NCI-H1694 (cell line): Measurements from ENCODE around the gene LGALS3.

ENCODE experiments used
- DNase-seq: peaks from one replicate; lab custom pipeline; 2025; lab: John Stamatoyannopoulos, UW

Gene LGALS3

GRCh38 chr14:55114720-55115119 is 14.3 kb upstream of the LGALS3 start:
- DNase-seq = no peak

GRCh38 chr14:55115460-55115859 is 13.6 kb upstream of the LGALS3 start:
- DNase-seq = no peak

GRCh38 chr14:55115861-55116245 is 13.2 kb upstream of the LGALS3 start:
- no peak for DNase-seq

- DNase-seq = no peak
Observed at GRCh38 chr14:55116246-55117030, 12.6 kb upstream of the LGALS3 start.

- DNase-seq = no peak
Observed at GRCh38 chr14:55117803-55118441, 11.1 kb upstream of the LGALS3 start.

GRCh38 chr14:55118761-55119160 is 10.3 kb upstream of the LGALS3 start:
- DNase-seq = no peak

GRCh38 chr14:55120571-55121495 is 8.2 kb upstream of the LGALS3 start:
- no peak for DNase-seq

- DNase-seq = no peak
Observed at GRCh38 chr14:55121628-55122439, 7.2 kb upstream of the LGALS3 start.

- DNase-seq = no peak
Observed at GRCh38 chr14:55122440-55122986, 6.5 kb upstream of the LGALS3 start.

GRCh38 chr14:55123101-55123500 is 6.0 kb upstream of the LGALS3 start:
- no peak for DNase-seq

- no peak for DNase-seq
Observed at GRCh38 chr14:55123852-55124639, 5.0 kb upstream of the LGALS3 start.

- no peak for DNase-seq
Observed at GRCh38 chr14:55124774-55125386, 4.2 kb upstream of the LGALS3 start.

GRCh38 chr14:55125403-55125802 is 3.6 kb upstream of the LGALS3 start:
- DNase-seq = no peak

- DNase-seq = no peak
Observed at GRCh38 chr14:55126034-55126433, 3.0 kb upstream of the LGALS3 start.

- DNase-seq = no peak
Observed at GRCh38 chr14:55126932-55127459, 2.1 kb upstream of the LGALS3 start.

GRCh38 chr14:55127460-55127951 is 1.5 kb upstream of the LGALS3 start:
- no peak for DNase-seq

- no peak for DNase-seq
Observed at GRCh38 chr14:55128386-55129085, 516 bp upstream of the LGALS3 start.

GRCh38 chr14:55129428-55130195 is 560 bp downstream of the LGALS3 start:
- no peak for DNase-seq
